Epithelial cell of esophagus (primary cell): Measurements from ENCODE around the gene RIMBP3C.

Experiments
- DNase-seq: peaks from one replicate; pipeline ENCODE4 v3.0.0; 2010; ENCODE audit warnings: low read depth
- H3K4me3 ChIP-seq: 2 replicates; pipeline ENCODE4 v1.5.1; 2011; ENCODE audit warnings: mild to moderate bottlenecking, low read length, control low read depth
- TF ChIP-seq, protein P1 (sequence below): IDR thresholded peaks from 2 replicates; pipeline ENCODE4 v1.5.1; 2011; ENCODE audit warnings: low read depth, mild to moderate bottlenecking, low read length, control low read depth, inconsistent platforms; ENCODE audit not compliant: insufficient read depth; ENCODE audit errors: missing control alignments

RIMBP3C gene

DNA sequence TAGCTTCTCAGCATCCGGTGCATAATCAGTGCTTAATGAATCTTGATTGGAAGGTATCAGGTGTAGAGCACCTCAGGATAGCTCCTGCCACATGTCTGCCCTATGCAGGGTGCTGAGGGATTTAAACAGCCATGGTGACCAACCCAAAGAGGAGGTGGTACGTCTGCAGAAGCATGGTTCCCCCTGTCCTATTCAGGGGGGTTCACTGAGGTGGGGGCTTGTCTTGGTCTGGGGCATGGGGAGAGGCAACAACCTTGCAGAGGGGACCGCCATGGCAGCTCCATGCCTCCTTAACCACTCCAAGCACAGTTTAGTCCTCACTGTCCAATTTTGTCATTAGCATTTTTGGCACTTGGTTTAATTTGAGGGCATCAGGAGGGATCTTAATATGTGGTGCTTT lies 41.2 kb upstream of the RIMBP3C start:
- TF ChIP-seq, protein P1, sequence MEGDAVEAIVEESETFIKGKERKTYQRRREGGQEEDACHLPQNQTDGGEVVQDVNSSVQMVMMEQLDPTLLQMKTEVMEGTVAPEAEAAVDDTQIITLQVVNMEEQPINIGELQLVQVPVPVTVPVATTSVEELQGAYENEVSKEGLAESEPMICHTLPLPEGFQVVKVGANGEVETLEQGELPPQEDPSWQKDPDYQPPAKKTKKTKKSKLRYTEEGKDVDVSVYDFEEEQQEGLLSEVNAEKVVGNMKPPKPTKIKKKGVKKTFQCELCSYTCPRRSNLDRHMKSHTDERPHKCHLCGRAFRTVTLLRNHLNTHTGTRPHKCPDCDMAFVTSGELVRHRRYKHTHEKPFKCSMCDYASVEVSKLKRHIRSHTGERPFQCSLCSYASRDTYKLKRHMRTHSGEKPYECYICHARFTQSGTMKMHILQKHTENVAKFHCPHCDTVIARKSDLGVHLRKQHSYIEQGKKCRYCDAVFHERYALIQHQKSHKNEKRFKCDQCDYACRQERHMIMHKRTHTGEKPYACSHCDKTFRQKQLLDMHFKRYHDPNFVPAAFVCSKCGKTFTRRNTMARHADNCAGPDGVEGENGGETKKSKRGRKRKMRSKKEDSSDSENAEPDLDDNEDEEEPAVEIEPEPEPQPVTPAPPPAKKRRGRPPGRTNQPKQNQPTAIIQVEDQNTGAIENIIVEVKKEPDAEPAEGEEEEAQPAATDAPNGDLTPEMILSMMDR, result no peak
- H3K4me3 ChIP-seq, result no peak overlapping the region
- DNase-seq, result no peak

DNA sequence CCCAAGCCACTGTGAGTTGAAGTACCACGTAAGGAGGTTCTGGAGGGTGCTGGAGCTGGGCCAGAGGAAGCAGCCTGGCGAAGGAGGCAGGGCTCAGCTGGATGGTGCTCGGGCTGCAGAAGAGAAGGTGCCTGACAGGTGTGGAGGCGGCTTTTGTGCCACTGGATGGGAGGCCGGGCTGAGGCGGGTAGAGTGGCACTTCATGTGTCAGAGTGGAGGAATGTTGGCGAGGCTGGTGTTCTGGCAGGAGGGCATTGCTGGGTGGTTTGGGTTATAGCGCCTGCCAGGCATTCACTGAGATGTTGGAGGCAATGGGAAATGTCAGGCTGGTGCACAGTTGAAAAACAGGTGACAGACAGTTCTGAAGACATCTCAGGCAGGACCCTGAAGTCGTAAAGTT lies 40.4 kb upstream of the RIMBP3C start:
- TF ChIP-seq, protein P1, result no peak
- no peak overlapping the region for H3K4me3 ChIP-seq
- DNase-seq, result peak; percentile 40

DNA sequence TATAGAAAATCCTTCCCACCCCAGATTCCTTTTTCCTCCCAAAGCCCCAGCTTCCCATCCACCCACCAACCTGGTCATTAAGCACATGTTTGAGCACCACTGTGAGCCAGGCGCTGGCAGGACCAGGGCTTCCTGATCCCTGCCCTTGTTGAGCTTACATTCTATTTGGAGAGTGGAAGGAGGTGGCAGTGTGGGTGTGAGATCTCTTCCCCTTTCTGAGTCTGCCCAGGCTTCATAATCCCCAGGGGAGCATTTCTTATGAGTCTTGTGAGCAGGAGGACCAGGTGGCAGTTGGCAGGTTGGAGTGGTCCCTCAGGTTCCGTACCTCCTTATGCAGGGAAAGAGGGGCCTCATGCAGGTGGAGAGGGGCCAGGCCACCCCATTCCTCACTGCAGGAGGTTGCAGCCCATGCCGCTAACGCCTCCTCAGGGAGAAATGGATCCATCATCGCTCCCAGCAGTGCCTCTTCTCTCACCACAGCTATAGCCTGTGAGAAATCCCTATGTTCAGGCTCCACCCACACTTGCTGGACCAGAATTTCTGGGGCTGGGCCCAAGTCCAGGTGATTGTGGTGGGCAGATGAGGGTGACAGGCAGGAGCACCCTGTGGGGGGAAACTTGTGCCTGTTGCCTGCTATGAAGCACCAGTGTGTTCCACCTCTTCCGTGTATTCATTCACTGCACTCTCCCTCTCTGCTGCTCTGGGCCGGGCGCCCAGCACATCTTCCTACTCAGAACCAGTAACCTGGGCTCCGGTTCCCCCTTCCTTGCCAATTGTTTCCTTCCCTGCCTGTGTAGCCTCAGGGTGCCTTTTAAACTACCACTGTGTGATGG lies 39.8 kb upstream of the RIMBP3C start:
- no peak overlapping the region for H3K4me3 ChIP-seq
- DNase-seq, result no peak
- TF ChIP-seq, protein P1, result no peak

DNA sequence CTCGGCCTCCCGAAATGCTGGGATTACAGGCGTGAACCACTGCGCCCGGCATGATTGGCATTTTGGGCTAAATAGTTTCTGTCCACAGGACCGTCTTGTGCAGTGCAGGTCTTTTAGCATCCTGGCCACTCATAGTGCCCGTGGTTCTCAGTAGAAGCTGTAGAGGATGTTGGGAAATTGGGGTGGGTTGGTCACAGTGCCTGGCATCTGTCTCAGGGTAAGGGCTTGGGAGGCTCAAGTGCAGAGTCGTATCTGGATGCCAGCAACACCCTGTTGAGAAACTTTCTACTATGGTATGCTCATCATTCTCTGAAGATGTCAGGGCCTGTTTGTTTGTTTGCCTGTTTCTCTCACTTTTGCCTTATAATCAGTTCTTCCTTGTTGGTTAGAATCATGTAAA lies 38.1 kb upstream of the RIMBP3C start:
- H3K4me3 ChIP-seq, result no peak overlapping the region
- TF ChIP-seq, protein P1, result no peak
- DNase-seq, result no peak

DNA sequence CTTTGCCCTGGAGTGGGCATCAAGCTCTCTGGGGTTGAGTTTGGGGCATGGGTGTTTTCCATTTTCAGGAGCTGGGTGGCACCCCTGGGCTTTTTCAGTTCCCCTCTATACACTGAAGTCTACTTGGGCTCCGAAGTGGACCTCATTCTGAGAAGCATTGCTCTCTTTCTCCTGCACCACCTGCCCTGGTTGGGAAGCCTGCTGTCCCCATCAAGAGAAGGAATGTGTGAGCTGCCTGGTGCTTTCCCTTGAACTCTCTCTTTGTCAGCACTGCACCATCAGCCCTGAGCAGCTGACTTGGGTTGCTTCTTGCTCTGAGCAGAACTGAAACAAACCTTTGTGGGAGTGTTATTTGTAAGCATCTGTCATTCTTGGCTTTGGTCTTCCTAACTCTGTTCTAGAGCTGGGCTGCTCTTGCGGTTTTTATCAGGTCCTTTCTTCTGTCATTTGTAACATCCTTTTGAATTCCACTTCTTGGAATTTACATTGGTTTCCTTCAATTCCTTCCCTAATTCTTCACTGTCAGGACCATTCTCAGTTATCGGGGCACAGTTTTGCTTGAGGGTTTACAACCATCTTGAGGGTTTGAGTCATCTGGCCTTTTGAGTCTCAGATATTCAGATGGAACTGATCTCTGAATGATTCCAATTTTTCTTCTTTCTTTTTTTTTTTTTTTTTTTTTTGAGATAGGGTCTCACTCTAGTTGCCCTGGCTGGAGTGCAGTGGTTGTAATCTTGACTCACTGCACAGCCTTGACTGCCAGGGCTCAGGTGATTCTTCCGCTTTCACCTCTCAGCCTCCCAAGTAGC lies 36.7 kb upstream of the RIMBP3C start:
- DNase-seq, result no peak
- H3K4me3 ChIP-seq, result no peak overlapping the region
- TF ChIP-seq, protein P1, result no peak

DNA sequence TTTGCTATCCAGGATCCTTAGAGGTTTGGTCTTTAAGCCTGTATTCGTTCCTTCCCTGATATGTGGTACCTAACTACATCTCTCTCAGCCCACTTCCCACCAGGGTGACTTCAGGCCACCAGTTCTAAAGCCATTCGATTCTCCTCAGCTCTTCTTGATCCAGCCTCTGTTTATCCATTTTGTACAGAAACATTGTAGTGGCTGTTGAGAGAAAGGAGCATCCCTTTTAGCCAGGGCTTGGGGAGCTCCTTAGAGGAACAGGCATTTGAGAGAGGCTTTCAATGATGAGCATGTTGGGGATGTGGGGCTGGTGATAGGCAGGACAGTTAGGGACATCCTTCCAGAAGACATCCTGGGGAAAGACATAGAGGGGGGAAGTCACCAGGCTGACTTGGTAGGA lies 34.1 kb upstream of the RIMBP3C start:
- TF ChIP-seq, protein P1, result no peak
- H3K4me3 ChIP-seq, result no peak overlapping the region
- no peak for DNase-seq
